SU-DHL-6 (cell line): Measurements from ENCODE around the gene EXD3.

ENCODE experiments used
- H2AFZ ChIP-seq: fragments of 200-600 bp; sonication (generic); 2 replicates; pipeline ENCODE4 v1.6.1; 2014; ENCODE audit warnings: low read depth, mild to moderate bottlenecking, moderate library complexity, mixed read lengths, antibody characterized with exemption, low read length; ENCODE audit not compliant: severe bottlenecking
- H3F3A ChIP-seq: fragments of 200-600 bp; shearing (Covaris generic); 2 replicates; pipeline ENCODE4 v1.6.0; 2016; ENCODE audit warnings: antibody characterized with exemption, mild to moderate bottlenecking; ENCODE audit not compliant: insufficient read depth
- H3K27ac ChIP-seq: fragments of 200-600 bp; sonication (generic); 2 replicates; pipeline ENCODE4 v1.5.1; 2016; ENCODE audit warnings: low read depth, mild to moderate bottlenecking, low read length, moderate library complexity, mixed read lengths
- H3K27me3 ChIP-seq: fragments of 200-600 bp; sonication (generic), shearing (Covaris generic); 2 replicates; pipeline ENCODE4 v1.6.0; 2014; ENCODE audit warnings: mild to moderate bottlenecking, low read length
- H3K36me3 ChIP-seq: fragments of 200-600 bp; sonication (generic); 2 replicates; pipeline ENCODE4 v1.6.1; 2014; ENCODE audit warnings: mild to moderate bottlenecking, low read length, mixed read lengths
- H3K4me2 ChIP-seq: fragments of 300-600, 200-600 bp; shearing (Covaris generic), sonication (generic); 2 replicates; pipeline ENCODE4 v1.6.0; 2014; ENCODE audit warnings: low read length, low read depth, mild to moderate bottlenecking; ENCODE audit not compliant: poor library complexity, severe bottlenecking
- H3K4me3 ChIP-seq: fragments of 200-600 bp; sonication (generic); 2 replicates; pipeline ENCODE4 v1.5.1; 2014; ENCODE audit warnings: antibody characterized with exemption, low read length, mild to moderate bottlenecking, mixed read lengths; ENCODE audit not compliant: insufficient read depth, poor library complexity, severe bottlenecking
- H3K79me2 ChIP-seq: fragments of 200-600 bp; sonication (generic); 2 replicates; pipeline ENCODE4 v1.6.1; 2014; ENCODE audit warnings: mild to moderate bottlenecking, low read length, moderate library complexity; ENCODE audit not compliant: insufficient read depth
- H3K9ac ChIP-seq: fragments of 200-600 bp; sonication (generic); 2 replicates; pipeline ENCODE4 v1.7.0; 2014; ENCODE audit warnings: mild to moderate bottlenecking, low read length
- H3K9me2 ChIP-seq: fragments of 200-600 bp; sonication (generic); replicated peaks from 2 replicates; pipeline ENCODE4 v1.6.1; 2014; ENCODE audit warnings: low read length; ENCODE audit not compliant: insufficient read depth
- H3K9me3 ChIP-seq: fragments of 200-600 bp; sonication (generic); 2 replicates; pipeline ENCODE4 v1.6.1; 2014; ENCODE audit warnings: low read length, mixed read lengths; ENCODE audit not compliant: insufficient read depth
- H4K20me1 ChIP-seq: fragments of 200-600 bp; sonication (generic); 2 replicates; pipeline ENCODE4 v1.6.1; 2014; ENCODE audit warnings: low read depth, mild to moderate bottlenecking, antibody characterized with exemption, low read length, moderate library complexity, mixed read lengths
- EZH2phosphoT487 ChIP-seq: fragments of 200-600 bp; sonication (generic), shearing (Covaris generic); conservative IDR thresholded peaks from 2 replicates; pipeline ENCODE4 v1.6.1; 2018; ENCODE audit warnings: mild to moderate bottlenecking, antibody characterized with exemption, low read length, moderate library complexity, mixed read lengths
- TF ChIP-seq, protein P1 (sequence below): fragments of 200-600 bp; sonication (generic); IDR thresholded peaks from one replicate; pipeline ENCODE4 v1.5.1; 2017; ENCODE audit warnings: antibody characterized with exemption, mild to moderate bottlenecking, low read length, moderate library complexity; ENCODE audit not compliant: insufficient read depth, poor library complexity, severe bottlenecking

EXD3 gene

DNA sequence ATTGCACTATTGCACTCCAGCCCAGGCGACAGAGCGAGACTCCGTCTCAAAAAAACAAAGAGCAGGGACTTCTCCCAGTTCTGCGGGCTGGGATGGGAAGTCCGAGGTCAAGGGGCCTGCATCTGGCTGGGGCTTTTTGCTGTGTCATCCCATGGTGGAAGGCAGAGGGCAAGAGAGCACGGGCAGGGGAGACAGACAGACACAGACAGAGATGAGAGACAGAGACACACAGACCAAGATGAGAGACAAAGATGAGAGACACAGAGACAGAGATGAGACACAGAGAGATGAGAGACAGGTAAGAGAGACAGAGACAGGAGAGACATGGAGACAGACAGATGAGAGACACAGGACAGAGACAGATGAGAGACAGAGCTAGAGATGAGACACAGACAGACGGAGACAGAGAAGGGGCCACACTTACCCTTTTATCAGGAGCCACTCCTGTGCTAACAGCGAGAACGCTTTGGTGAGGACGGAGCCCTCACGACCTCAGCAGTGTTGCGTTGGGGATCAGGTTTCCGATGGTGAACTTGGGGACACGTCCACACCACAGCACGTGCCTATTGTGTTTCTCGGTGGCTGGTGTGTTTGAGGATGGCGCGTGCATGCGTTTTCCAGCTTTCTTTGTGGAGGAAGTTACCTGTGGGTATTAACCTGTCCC, 154.3 kb downstream of the EXD3 start:
- Histone ChIP-seq H2AFZ (no peak overlapping the region), H3K27ac (peak overlapping the region; percentile 78), H3F3A (0 out of 2 replicates have a peak, but pooled peaks cover 9% of the 10 kb centered on the region), H3K9ac (peak overlapping the region; percentile 11; the same call in 1 of the 2 replicates), H3K79me2 (no peaks in the 10 kb centered on the region), H3K9me2 (no peaks in the 10 kb centered on the region), H3K4me2 (peak overlapping the region; percentile 41), H3K36me3 (no peaks in the 10 kb centered on the region), H3K9me3 (no peaks in the 10 kb centered on the region), H4K20me1 (no peaks in the 10 kb centered on the region), H3K27me3 (no peaks in the 10 kb centered on the region), H3K4me3 (no peak overlapping the region)
- TF ChIP-seq, protein P1, sequence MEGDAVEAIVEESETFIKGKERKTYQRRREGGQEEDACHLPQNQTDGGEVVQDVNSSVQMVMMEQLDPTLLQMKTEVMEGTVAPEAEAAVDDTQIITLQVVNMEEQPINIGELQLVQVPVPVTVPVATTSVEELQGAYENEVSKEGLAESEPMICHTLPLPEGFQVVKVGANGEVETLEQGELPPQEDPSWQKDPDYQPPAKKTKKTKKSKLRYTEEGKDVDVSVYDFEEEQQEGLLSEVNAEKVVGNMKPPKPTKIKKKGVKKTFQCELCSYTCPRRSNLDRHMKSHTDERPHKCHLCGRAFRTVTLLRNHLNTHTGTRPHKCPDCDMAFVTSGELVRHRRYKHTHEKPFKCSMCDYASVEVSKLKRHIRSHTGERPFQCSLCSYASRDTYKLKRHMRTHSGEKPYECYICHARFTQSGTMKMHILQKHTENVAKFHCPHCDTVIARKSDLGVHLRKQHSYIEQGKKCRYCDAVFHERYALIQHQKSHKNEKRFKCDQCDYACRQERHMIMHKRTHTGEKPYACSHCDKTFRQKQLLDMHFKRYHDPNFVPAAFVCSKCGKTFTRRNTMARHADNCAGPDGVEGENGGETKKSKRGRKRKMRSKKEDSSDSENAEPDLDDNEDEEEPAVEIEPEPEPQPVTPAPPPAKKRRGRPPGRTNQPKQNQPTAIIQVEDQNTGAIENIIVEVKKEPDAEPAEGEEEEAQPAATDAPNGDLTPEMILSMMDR, result no peak

DNA sequence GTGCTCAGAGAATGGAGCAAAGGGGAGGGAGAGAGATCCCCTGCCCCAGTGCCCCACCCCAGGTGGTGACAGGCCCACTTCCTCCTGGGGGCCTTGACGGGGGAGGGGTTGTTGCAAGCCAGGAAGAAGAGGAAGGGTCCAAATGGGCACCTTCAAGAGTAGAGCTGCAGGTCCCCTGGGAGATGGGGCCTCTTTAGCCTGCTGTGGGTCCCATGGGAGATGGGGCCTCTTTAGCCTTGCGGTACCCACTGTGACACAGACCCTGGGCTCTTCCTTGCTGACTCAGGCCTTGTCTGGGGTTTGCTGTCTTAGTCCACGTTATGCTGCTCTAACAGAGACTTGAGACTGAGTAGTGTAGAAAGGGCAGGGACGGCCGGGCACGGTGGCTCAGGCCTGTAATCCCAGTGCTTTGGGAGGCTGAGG, 155.0 kb downstream of the EXD3 start:
- no peak overlapping the region for H2AFZ ChIP-seq
- 0 out of 2 replicates have a peak, but pooled peaks cover 9% of the 10 kb centered on the region for H3F3A ChIP-seq
- peak overlapping the region; percentile 41 for H3K4me2 ChIP-seq
- H3K9me3 ChIP-seq, result no peaks in the 10 kb centered on the region
- H3K79me2 ChIP-seq, result no peaks in the 10 kb centered on the region
- H3K27me3 ChIP-seq, result no peaks in the 10 kb centered on the region
- TF ChIP-seq, protein P1, result no peak
- no peak for TF ChIP-seq EZH2phosphoT487
- H3K27ac ChIP-seq, result peak overlapping the region; percentile 78
- no peak overlapping the region for H3K4me3 ChIP-seq
- no peaks in the 10 kb centered on the region for H3K36me3 ChIP-seq
- no peaks in the 10 kb centered on the region for H3K9me2 ChIP-seq
- no peaks in the 10 kb centered on the region for H4K20me1 ChIP-seq
- H3K9ac ChIP-seq, result no peak overlapping the region

DNA sequence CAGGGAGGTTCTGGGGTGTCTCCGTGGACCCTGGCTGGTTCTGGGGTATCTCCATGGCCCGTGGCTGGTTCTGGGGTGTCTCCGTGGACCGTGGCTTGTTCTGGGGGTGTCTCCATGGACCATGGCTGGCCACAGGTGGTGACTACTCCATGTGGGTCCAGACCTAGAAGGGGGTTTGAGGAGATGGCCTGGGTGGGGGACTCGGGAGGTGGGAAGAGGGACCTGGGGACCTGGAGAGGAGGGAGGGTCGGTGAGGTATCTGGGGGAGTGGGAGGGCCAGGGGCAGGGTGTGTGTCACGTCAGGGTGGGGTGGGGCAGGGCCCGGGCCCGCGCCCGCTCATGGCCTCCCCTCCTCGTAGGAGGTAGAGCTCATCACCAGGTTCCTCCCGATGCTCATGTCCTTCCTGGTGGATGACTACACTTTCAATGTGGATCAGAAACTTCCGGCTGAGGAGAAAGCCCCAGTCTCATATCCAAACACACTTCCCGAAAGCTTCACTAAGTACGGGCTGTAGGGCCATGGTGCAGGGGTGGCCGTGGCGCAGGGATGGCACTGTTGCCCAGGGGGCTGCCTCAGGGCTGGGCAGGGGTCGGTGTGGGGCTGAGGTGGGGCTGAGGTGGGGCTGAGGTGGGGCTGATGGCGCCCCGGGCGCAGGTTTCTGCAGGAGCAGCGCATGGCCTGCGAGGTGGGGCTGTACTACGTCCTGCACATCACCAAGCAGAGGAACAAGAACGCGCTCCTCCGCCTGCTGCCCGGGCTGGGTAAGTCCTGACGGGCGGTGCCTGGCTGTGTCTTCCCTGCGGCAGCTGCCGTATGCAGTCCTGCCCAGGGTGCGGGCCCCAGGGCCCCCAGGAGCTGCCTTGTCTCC, 156.1 kb downstream of the EXD3 start:
- Histone ChIP-seq H3K36me3 (no peaks in the 10 kb centered on the region), H3K4me3 (no peak overlapping the region), H3K27ac (no peak overlapping the region), H3K27me3 (no peaks in the 10 kb centered on the region), H3K4me2 (no peak overlapping the region), H3K79me2 (no peaks in the 10 kb centered on the region), H3K9ac (no peak overlapping the region), H3K9me2 (no peaks in the 10 kb centered on the region), H3K9me3 (no peaks in the 10 kb centered on the region), H2AFZ (no peak overlapping the region), H4K20me1 (no peaks in the 10 kb centered on the region), H3F3A (0 out of 2 replicates have a peak, but pooled peaks cover 9% of the 10 kb centered on the region)
- TF ChIP-seq EZH2phosphoT487, result no peak
- TF ChIP-seq, protein P1, result no peak
